NB4 (cell line): Measurements from ENCODE around the gene TRAM2.

Experiments used
- CTCF ChIP-seq: IDR thresholded peaks from one replicate; pipeline ENCODE4 v1.5.1; 2012; ENCODE audit warnings: low read depth, low read length
- MYC ChIP-seq: IDR thresholded peaks from 2 replicates; pipeline ENCODE4 v1.6.1; 2011; ENCODE audit warnings: low read depth, low read length
- POLR2A ChIP-seq: IDR thresholded peaks from 2 replicates; pipeline ENCODE4 v1.6.1; 2011; ENCODE audit warnings: mild to moderate bottlenecking; ENCODE audit not compliant: insufficient read length; ENCODE audit errors: extremely low read depth

GRCh38 chr6:52595000-52595795, 18.3 kb upstream of the TRAM2 start:
- TF ChIP-seq CTCF (no peak), POLR2A (no peak), MYC (no peak)
